H1 (cell line): Measurements from ENCODE around the gene EGR1. TPM values are rescaled to one million over a fixed set of nuclear protein-coding genes. Genes with fewer than 3 reads are reported as not detected.

Experiments
- CTCF ChIA-PET: fragments of 300-600 bp; sonication (Branson Sonifier 250); formaldehyde crosslinking; loops from one replicate; lab custom pipeline; 2021; ENCODE audit not compliant: partially characterized antibody; lab: Charles Lee
- POLR2A ChIA-PET: fragments of 300-600 bp; sonication (Branson Sonifier 250); formaldehyde crosslinking; loops from one replicate; lab custom pipeline; 2021; ENCODE audit warnings: inconsistent platforms; ENCODE audit not compliant: partially characterized antibody; lab: Charles Lee
- DNase-seq, 2 experiments: peaks; one replicate each; pipeline versions ENCODE4 v3.0.0 to v3.0.0-alpha.2; 2010 to 2022; ENCODE audit warnings: low spot score in 2 of 2, low read depth in 1 of 2, mixed read lengths in 1 of 2
- FAIRE-seq: peaks from 2 replicates; lab custom pipeline; 2011; peaks lifted over from hg19 to GRCh38; lab: Jason Lieb, UNC
- H2AFZ ChIP-seq: 2 replicates; pipeline ENCODE4 v1.8.1; 2012; ENCODE audit warnings: low read length, inconsistent platforms
- H2AK5ac ChIP-seq: 2 replicates; pipeline ENCODE4 v1.6.1; 2013; ENCODE audit warnings: low read depth, low read length
- H2BK120ac ChIP-seq: replicated peaks from 2 replicates; pipeline ENCODE3; 2013; ENCODE audit warnings: low read depth, low read length, inconsistent platforms
- H2BK12ac ChIP-seq: 2 replicates; pipeline ENCODE4 v1.6.1; 2013; ENCODE audit warnings: low read depth, low read length
- H2BK15ac ChIP-seq: 2 replicates; pipeline ENCODE4 v1.6.1; 2013; ENCODE audit warnings: low read length
- H2BK20ac ChIP-seq: 2 replicates; pipeline ENCODE4 v1.6.1; 2013; ENCODE audit warnings: low read length
- H2BK5ac ChIP-seq: 2 replicates; pipeline ENCODE4 v1.6.1; 2013; ENCODE audit warnings: low read depth, low read length
- H3K14ac ChIP-seq: 2 replicates; pipeline ENCODE4 v1.6.1; 2013; ENCODE audit warnings: inconsistent platforms; ENCODE audit not compliant: insufficient read length
- H3K18ac ChIP-seq: 2 replicates; pipeline ENCODE4 v1.6.1; 2013; ENCODE audit warnings: low read length; ENCODE audit errors: extremely low read depth
- H3K23ac ChIP-seq: 2 replicates; pipeline ENCODE4 v1.6.1; 2013; ENCODE audit warnings: inconsistent platforms; ENCODE audit not compliant: insufficient read length
- H3K23me2 ChIP-seq: 2 replicates; pipeline ENCODE4 v1.6.1; 2013; ENCODE audit warnings: low read depth, low read length
- H3K27ac ChIP-seq: 2 replicates; pipeline ENCODE4 v1.6.1; 2011; ENCODE audit warnings: low read depth, low read length, inconsistent platforms
- H3K27me3 ChIP-seq, 4 experiments: replicated peaks in 1 of 4; 1 replicate in 1 of 4; 2 replicates in 3 of 4; pipeline versions ENCODE4 v1.6.1 to v1.8.1; 2011 to 2013; ENCODE audit warnings: low read length in 3 of 4, mild to moderate bottlenecking in 3 of 4, inconsistent platforms in 2 of 4, mixed read lengths in 2 of 4, moderate library complexity in 1 of 4; ENCODE audit not compliant: control insufficient read depth in 3 of 4, insufficient read depth in 3 of 4; ENCODE audit errors: extremely low read depth in 1 of 4
- H3K36me3 ChIP-seq, 4 experiments: 2 replicates each; pipeline versions ENCODE4 v1.6.1 to v1.8.1; 2011 to 2013; ENCODE audit warnings: mild to moderate bottlenecking in 4 of 4, low read length in 3 of 4, moderate library complexity in 2 of 4, control low read depth in 1 of 4, inconsistent platforms in 1 of 4; ENCODE audit not compliant: insufficient read depth in 4 of 4, control insufficient read depth in 2 of 4
- H3K4ac ChIP-seq: replicated peaks from 2 replicates; pipeline ENCODE3; 2013; ENCODE audit warnings: low read length, low read depth, mixed read lengths, inconsistent platforms; ENCODE audit not compliant: insufficient read length
- H3K4me1 ChIP-seq, 4 experiments: replicated peaks in 1 of 4; 1 replicate in 1 of 4; 2 replicates in 3 of 4; pipeline versions ENCODE4 v1.6.1 to v1.8.1; 2011 to 2013; ENCODE audit warnings: low read length in 3 of 4, inconsistent platforms in 2 of 4, mixed read lengths in 1 of 4; ENCODE audit not compliant: insufficient read depth in 4 of 4, control insufficient read depth in 3 of 4
- H3K4me2 ChIP-seq, 2 experiments: 2 replicates each; pipeline versions ENCODE4 v1.6.1 to v1.8.1; 2011 to 2013; ENCODE audit warnings: low read depth in 2 of 2, low read length in 2 of 2, control low read depth in 1 of 2, inconsistent platforms in 1 of 2, mild to moderate bottlenecking in 1 of 2; ENCODE audit not compliant: insufficient read depth in 1 of 2
- H3K4me3 ChIP-seq, 4 experiments: fragments of 200-600, 300-600 bp in 1 of 4; sonication (generic), shearing (Covaris generic), sonication (Bioruptor Twin) in 1 of 4; 2 replicates each; pipeline versions ENCODE4 v1.5.1 to v1.8.1; 2011 to 2016; ENCODE audit warnings: low read length in 4 of 4, low read depth in 3 of 4, control low read depth in 2 of 4, inconsistent platforms in 2 of 4, mild to moderate bottlenecking in 2 of 4, mixed read lengths in 1 of 4, moderate library complexity in 1 of 4; ENCODE audit not compliant: insufficient read depth in 2 of 4; ENCODE audit errors: extremely low read depth in 1 of 4
- H3K56ac ChIP-seq: replicated peaks from 2 replicates; pipeline ENCODE3; 2013; ENCODE audit warnings: low read depth, mild to moderate bottlenecking, mixed read lengths, low read length, inconsistent platforms; ENCODE audit not compliant: insufficient read length
- H3K79me1 ChIP-seq: 2 replicates; pipeline ENCODE4 v1.6.1; 2013; ENCODE audit warnings: low read depth, low read length, control low read depth
- H3K79me2 ChIP-seq, 2 experiments: 2 replicates each; pipeline versions ENCODE4 v1.6.1 to v1.8.1; 2012 to 2013; ENCODE audit warnings: low read length in 2 of 2, mild to moderate bottlenecking in 2 of 2, inconsistent platforms in 1 of 2; ENCODE audit not compliant: insufficient read depth in 2 of 2, control insufficient read depth in 1 of 2
- H3K9ac ChIP-seq, 4 experiments: replicated peaks in 1 of 4; 1 replicate in 1 of 4; 2 replicates in 3 of 4; pipeline versions ENCODE4 v1.6.1 to v1.8.1; 2011 to 2013; ENCODE audit warnings: low read depth in 3 of 4, low read length in 3 of 4, control low read depth in 2 of 4, mild to moderate bottlenecking in 2 of 4, moderate library complexity in 2 of 4, inconsistent platforms in 1 of 4; ENCODE audit errors: extremely low read depth in 1 of 4
- H3K9me3 ChIP-seq, 2 experiments: 2 replicates each; pipeline versions ENCODE4 v1.6.1 to v1.8.1; 2012 to 2013; ENCODE audit warnings: mild to moderate bottlenecking in 2 of 2, moderate library complexity in 2 of 2, control low read depth in 1 of 2, inconsistent platforms in 1 of 2, low read depth in 1 of 2, low read length in 1 of 2, mixed read lengths in 1 of 2; ENCODE audit not compliant: insufficient read depth in 2 of 2
- H4K20me1 ChIP-seq, 2 experiments: replicated peaks in 1 of 2; 2 replicates each; pipeline versions ENCODE3 to v1.8.1; 2011 to 2013; ENCODE audit warnings: inconsistent platforms in 2 of 2, low read length in 2 of 2, mild to moderate bottlenecking in 1 of 2; ENCODE audit not compliant: insufficient read depth in 2 of 2, control insufficient read depth in 1 of 2
- H4K5ac ChIP-seq: 2 replicates; pipeline ENCODE4 v1.6.1; 2013; ENCODE audit warnings: low read length, low read depth, mixed read lengths, inconsistent platforms; ENCODE audit not compliant: insufficient read length
- H4K8ac ChIP-seq: 2 replicates; pipeline ENCODE4 v1.8.0; 2013; ENCODE audit warnings: mild to moderate bottlenecking, moderate library complexity, low read length, inconsistent platforms; ENCODE audit not compliant: insufficient read depth; ENCODE audit errors: extremely low read depth
- H4K91ac ChIP-seq: replicated peaks from 2 replicates; pipeline ENCODE3; 2013; ENCODE audit warnings: low read length, mixed read lengths, inconsistent platforms; ENCODE audit not compliant: insufficient read length
- JUN ChIP-seq: IDR thresholded peaks from 2 replicates; pipeline ENCODE4 v1.6.1; 2011; ENCODE audit warnings: low read depth, mild to moderate bottlenecking, improper control_type of control experiment, low read length
- MAX ChIP-seq: IDR thresholded peaks from 2 replicates; pipeline ENCODE4 v1.6.1; 2012; ENCODE audit warnings: inconsistent platforms
- POLR2A ChIP-seq, 2 experiments: IDR thresholded peaks; 1 replicate in 1 of 2; 2 replicates in 1 of 2; pipeline ENCODE4 v1.6.1; 2011; ENCODE audit warnings: low read depth in 2 of 2, low read length in 2 of 2, mild to moderate bottlenecking in 2 of 2; ENCODE audit errors: control extremely low read depth in 1 of 2
- YY1 ChIP-seq: IDR thresholded peaks from 2 replicates; pipeline ENCODE4 v1.6.1; 2011; ENCODE audit warnings: low read depth, mild to moderate bottlenecking, low read length
- WGBS, 2 experiments: shearing (Covaris generic) in 1 of 2; methylation state at CpG; one replicate each; pipeline versions ENCODE4 v1.1.6 to v1.1.7; 2013 to 2015; ENCODE audit warnings: low lambda C conversion rate in 2 of 2, mixed read lengths in 2 of 2, inconsistent platforms in 1 of 2, low coverage in 1 of 2, missing lambda C conversion rate in 1 of 2; ENCODE audit not compliant: insufficient replicate concordance in 2 of 2, insufficient coverage in 1 of 2, insufficient read length in 1 of 2; ENCODE audit errors: extremely low coverage in 1 of 2, missing lambda C conversion rate in 1 of 2; 5-methylcytosine and 5-hydroxymethylcytosine counted together
- polyA plus RNA-seq, 7 experiments: library from polyadenylated mRNA; depleted of rRNA in 3 of 7; stranded (reverse) in 5 of 7; unstranded in 2 of 7; fragments of >200 nt in 5 of 7; fragments of 200-250 nt in 2 of 7; gene quantifications; 1 replicate in 5 of 7; 2 replicates in 1 of 7; 4 replicates in 1 of 7; pipeline versions ENCODE4 v1.2.1 to v1.2.3, GENCODE V29; 2011 to 2013; ENCODE audit warnings: missing spikeins in 2 of 7, mixed read lengths in 2 of 7
- total RNA-seq: library from RNA; stranded (reverse); fragmentation: NEBNext Ultra II Directional; extraction: Animal tissue kit (Norgen Biotek cat#: 25700); gene quantifications from 2 replicates; pipeline ENCODE4 v1.2.1, GENCODE V29; 2021

Gene EGR1
- total and polyA plus RNA-seq, 2 of the 8 experiments (the other 6 are each of a cell fraction or from before 2014, with no cell fraction given) = 16.2 to 35.5 TPM

GRCh38 chr5:138508958-138509357, 43.7 kb downstream of the EGR1 start:
- no peak overlapping the region for H2BK20ac ChIP-seq
- 89% methylated on average over 3 of the region's 3 CpGs; no CpG with 5 or more reads in 1 of the 2 experiments for WGBS, 2 experiments
- peaks cover 3 to 13% of the 10 kb centered on the region in 2 experiments for H4K20me1 ChIP-seq
- H2BK15ac ChIP-seq = no peak overlapping the region
- H3K4me1 ChIP-seq = no peaks in the 10 kb centered on the region
- H3K4me2 ChIP-seq = no peak overlapping the region
- H2AK5ac ChIP-seq = no peak overlapping the region
- no peak overlapping the region for H4K91ac ChIP-seq
- H2BK12ac ChIP-seq = no peak overlapping the region
- no peaks in the 10 kb centered on the region for H3K79me2 ChIP-seq
- H3K27ac ChIP-seq = no peak overlapping the region
- DNase-seq = no peak
- FAIRE-seq = no peak
- POLR2A ChIA-PET = interaction anchor here (0.8 to 3.1 kb wide), 7 partner anchors 16 to 59 kb away, joined by 3 to 16 read pairs (median 4); partner anchors contain the start of gene EGR1
- no peak overlapping the region for H3K4ac ChIP-seq
- H2AFZ ChIP-seq = no peak overlapping the region
- H3K4me3 ChIP-seq = no peak overlapping the region
- no peak overlapping the region for H3K14ac ChIP-seq
- no peak overlapping the region for H3K23ac ChIP-seq
- H3K56ac ChIP-seq = no peak overlapping the region
- no peaks in the 10 kb centered on the region for H3K9me3 ChIP-seq
- H3K9ac ChIP-seq = no peak overlapping the region
- peaks cover 23 to 66% (median 50%) of the 10 kb centered on the region in 4 experiments for H3K36me3 ChIP-seq
- no peak overlapping the region for H4K5ac ChIP-seq
- H3K27me3 ChIP-seq = no peaks in the 10 kb centered on the region
- CTCF ChIA-PET = interaction anchor here (0.8 to 2.2 kb wide), 7 partner anchors 9 to 60 kb away, joined by 3 to 7 read pairs (median 4); partner anchors contain the start of gene ETF1
- H3K79me1 ChIP-seq = no peaks in the 10 kb centered on the region
- TF ChIP-seq YY1 = no peak
- no peak for TF ChIP-seq POLR2A (IDR thresholded peaks at IDR 0.05; ENCODE audit: control extremely low read depth in 1 of 2, low read depth in 2 of 2, low read length in 2 of 2)
- TF ChIP-seq MAX = no peak
- TF ChIP-seq JUN = no peak
- H4K8ac ChIP-seq = no peak overlapping the region
- H2BK5ac ChIP-seq = no peak overlapping the region
- no peak overlapping the region for H3K18ac ChIP-seq
- H2BK120ac ChIP-seq = no peak overlapping the region
- H3K23me2 ChIP-seq = no peaks in the 10 kb centered on the region
